Spleen (tissue), 11 donors: Measurements from ENCODE around the gene CCNL2. TPM values are rescaled to one million over a fixed set of nuclear protein-coding genes. Genes with fewer than 3 reads are reported as not detected.

Experiments
- DNase-seq: peaks from one replicate; pipeline ENCODE4 v3.0.0-alpha.2; 2020
- H3K27ac ChIP-seq, 8 donors: fragments of 200-600 bp; sonication (generic) in 7 of 8; 1 replicate in 4 of 8; 2 replicates in 4 of 8; pipeline versions ENCODE4 v1.5.0 to v1.8.0; 2016 to 2021; ENCODE audit warnings: inconsistent platforms in 4 of 8, mild to moderate bottlenecking in 4 of 8, moderate library complexity in 1 of 8
- H3K27me3 ChIP-seq, 7 donors: fragments of 200-600 bp; sonication (generic) in 6 of 7; replicated peaks in 1 of 7; 1 replicate in 4 of 7; 2 replicates in 3 of 7; pipeline versions ENCODE4 v1.5.0 to v1.8.0; 2016 to 2021; ENCODE audit warnings: inconsistent platforms in 3 of 7, mild to moderate bottlenecking in 1 of 7
- H3K36me3 ChIP-seq, 6 donors: fragments of 200-600 bp; sonication (generic) in 5 of 6; 1 replicate in 4 of 6; 2 replicates in 2 of 6; pipeline versions ENCODE4 v1.5.0 to v1.8.0; 2016 to 2021; ENCODE audit warnings: inconsistent platforms in 2 of 6
- H3K4me1 ChIP-seq, 6 donors: fragments of 200-600 bp; sonication (generic) in 5 of 6; 1 replicate in 3 of 6; 2 replicates in 3 of 6; pipeline versions ENCODE4 v1.5.0 to v1.8.0; 2016 to 2021; ENCODE audit warnings: inconsistent platforms in 3 of 6
- H3K4me3 ChIP-seq, 8 donors: fragments of 200-600 bp; sonication (generic) in 7 of 8; 1 replicate in 4 of 8; 2 replicates in 4 of 8; pipeline versions ENCODE4 v1.5.0 to v1.8.0; 2016 to 2021; ENCODE audit warnings: inconsistent platforms in 4 of 8, mild to moderate bottlenecking in 4 of 8, moderate library complexity in 2 of 8
- H3K9me3 ChIP-seq, 8 donors: fragments of 200-600 bp; sonication (generic) in 7 of 8; 1 replicate in 4 of 8; 2 replicates in 4 of 8; pipeline versions ENCODE4 v1.5.0 to v1.8.0; 2016 to 2021; ENCODE audit warnings: inconsistent platforms in 4 of 8
- CTCF ChIP-seq, 11 experiments: fragments of 200-600 bp in 7 of 11; fragments of 450-650 bp in 4 of 11; sonication (generic) in 4 of 11; IDR thresholded peaks in 8 of 11; conservative IDR thresholded peaks in 3 of 11; 1 replicate in 7 of 11; 2 replicates in 4 of 11; pipeline versions ENCODE4 v1.4.0 to v1.8.0; 2016 to 2021; ENCODE audit warnings: antibody characterized with exemption in 11 of 11, inconsistent platforms in 4 of 11, mild to moderate bottlenecking in 1 of 11
- POLR2A ChIP-seq, 3 donors: fragments of 450-650 bp; IDR thresholded peaks; one replicate each; pipeline ENCODE4 v1.5.1; 2017; ENCODE audit warnings: antibody characterized with exemption in 3 of 3, mild to moderate bottlenecking in 1 of 3
- POLR2AphosphoS5 ChIP-seq, 3 donors: sonication (generic); formaldehyde crosslinking; IDR thresholded peaks; one replicate each; pipeline ENCODE4 v1.5.1; 2017; ENCODE audit warnings: antibody characterized with exemption in 3 of 3
- WGBS, 5 donors: extraction: QIAGEN DNeasy Blood & Tissue Kit in 3 of 5; methylation state at CpG; one replicate each; pipeline versions ENCODE4 v1.1.5 to v1.1.7; 2013 to 2018; 5-methylcytosine and 5-hydroxymethylcytosine counted together
- intact Hi-C: fragments of 100-400 bp; cut with DNase I; formaldehyde crosslinking; loops from one replicate; pipeline ENCODE4 v1.15.0; 2023; ENCODE audit warnings: low total_unique reads
- polyA plus RNA-seq, 3 donors: library from polyadenylated mRNA; stranded (reverse); fragments of 200-250 nt; gene quantifications; one replicate each; pipeline ENCODE4 v1.2.1, GENCODE V29; 2013
- total RNA-seq, 7 donors: library from RNA; depleted of rRNA in 3 of 7; stranded (reverse); fragments of >200 nt in 3 of 7; fragmentation: NEBNext Ultra II Directional in 4 of 7; extraction: Animal tissue kit (Norgen Biotek cat#: 25700) in 4 of 7; gene quantifications; one replicate each; pipeline versions ENCODE4 v1.1.0 to v1.2.1, GENCODE V29; 2016 to 2021
- donor health status: healthy with polysubstance abuse.
- donor health status: DM: no; HTN: no; CAD: no; lungs with moderate emphysema.
- donor health status: DM: no; HTN: no; CAD: no.
- donor health status: Bipolar disorder and iron deficiency.
- donor health status: healthy.
- donor health status: DM: no; HTN: no; CAD: no.
- donor health status: DM: yes; HTN: yes; CAD: no.

Gene CCNL2
- total and polyA plus RNA-seq, 10 donors: 111 to 299 (median 204) TPM

- Histone ChIP-seq H3K27ac (peak overlapping the region in 1 of 8 donors; percentile 8), H3K9me3 (no peaks in the 10 kb centered on the region), H3K27me3 (peaks cover 0 to 94% (median 16%) of the 10 kb centered on the region in 7 donors), H3K36me3 (no peaks in the 10 kb centered on the region), H3K4me1 (peaks cover 10 to 58% (median 33%) of the 10 kb centered on the region in 6 donors), H3K4me3 (no peak overlapping the region)
- WGBS, 5 donors: 77 to 90% (median 79%) methylated on average over 13 to 19 of the region's 19 CpGs
- DNase-seq: peak; percentile 49
- intact Hi-C loops: no loop called here
- no peak for TF ChIP-seq CTCF (IDR thresholded peaks at IDR 0.05 in 8 of 11, conservative IDR thresholded peaks at IDR 0.05 in 3 of 11)
- TF ChIP-seq POLR2AphosphoS5 (IDR thresholded peaks at IDR 0.05): no peak
- no peak for TF ChIP-seq POLR2A (IDR thresholded peaks at IDR 0.05)
These were observed 29.0 kb upstream of the CCNL2 start for GRCh38 chr1:1428174-1428573.

- Histone ChIP-seq H3K4me3 (peak overlapping the region in 3 of 8 donors; percentile 15 to 58 (median 29)), H3K4me1 (peaks cover 6 to 55% (median 30%) of the 10 kb centered on the region in 6 donors), H3K36me3 (no peaks in the 10 kb centered on the region), H3K27me3 (peaks cover 0 to 94% (median 16%) of the 10 kb centered on the region in 7 donors), H3K9me3 (no peaks in the 10 kb centered on the region), H3K27ac (peak overlapping the region in 1 of 8 donors; percentile 41)
- 0 to 4% (median 0%) methylated on average over 6 to 18 of the region's 22 CpGs; no CpG with 5 or more reads in 1 of the 5 donors for WGBS, 5 donors
- no peak for TF ChIP-seq POLR2A (IDR thresholded peaks at IDR 0.05)
- TF ChIP-seq CTCF (IDR thresholded peaks at IDR 0.05 in 8 of 11, conservative IDR thresholded peaks at IDR 0.05 in 3 of 11): no peak
- TF ChIP-seq POLR2AphosphoS5 (IDR thresholded peaks at IDR 0.05): no peak
- DNase-seq: no peak
- intact Hi-C loops: no loop called here
These were observed 28.6 kb upstream of the CCNL2 start for GRCh38 chr1:1427820-1428148.

- peaks cover 3 to 49% (median 25%) of the 10 kb centered on the region in 6 donors for H3K4me1 ChIP-seq
- WGBS, 5 donors: 9 to 39% (median 16%) methylated on average over 19 to 66 of the region's 66 CpGs
- H3K27me3 ChIP-seq: peaks cover 0 to 94% (median 16%) of the 10 kb centered on the region in 7 donors
- intact Hi-C loops: no loop called here
- peak overlapping the region in 3 of 8 donors; percentile 15 to 58 (median 29) for H3K4me3 ChIP-seq
- no peak for TF ChIP-seq CTCF (IDR thresholded peaks at IDR 0.05 in 8 of 11, conservative IDR thresholded peaks at IDR 0.05 in 3 of 11)
- TF ChIP-seq POLR2A (IDR thresholded peaks at IDR 0.05): no peak
- no peak for TF ChIP-seq POLR2AphosphoS5 (IDR thresholded peaks at IDR 0.05)
- no peaks in the 10 kb centered on the region for H3K36me3 ChIP-seq
- peak overlapping the region in 1 of 8 donors; percentile 41 for H3K27ac ChIP-seq
- DNase-seq: peak; percentile 59
- no peaks in the 10 kb centered on the region for H3K9me3 ChIP-seq
These were observed 28.1 kb upstream of the CCNL2 start for GRCh38 chr1:1427106-1427819.

- H3K4me1 ChIP-seq: peaks cover 3 to 43% (median 20%) of the 10 kb centered on the region in 6 donors
- WGBS, 5 donors: 13 to 39% (median 28%) methylated on average over 12 to 19 of the region's 19 CpGs
- peak; percentile 58 for DNase-seq
- H3K4me3 ChIP-seq: no peak overlapping the region
- TF ChIP-seq CTCF (IDR thresholded peaks at IDR 0.05 in 8 of 11, conservative IDR thresholded peaks at IDR 0.05 in 3 of 11): no peak
- TF ChIP-seq POLR2A (IDR thresholded peaks at IDR 0.05): no peak
- TF ChIP-seq POLR2AphosphoS5 (IDR thresholded peaks at IDR 0.05): no peak
- intact Hi-C loops: no loop called here
- H3K9me3 ChIP-seq: no peaks in the 10 kb centered on the region
- peaks cover 0 to 94% (median 16%) of the 10 kb centered on the region in 7 donors for H3K27me3 ChIP-seq
- H3K36me3 ChIP-seq: no peaks in the 10 kb centered on the region
- no peak overlapping the region for H3K27ac ChIP-seq
These were observed 27.5 kb upstream of the CCNL2 start for GRCh38 chr1:1426496-1427105.
